GM12878 (cell line): Measurements from ENCODE around the gene SFN. TPM values are rescaled to one million over a fixed set of nuclear protein-coding genes. Genes with fewer than 3 reads are reported as not detected.

Experiments
- ATF2 ChIP-seq: IDR thresholded peaks from 2 replicates; pipeline ENCODE4 v1.6.1; 2012; ENCODE audit warnings: low read length, inconsistent platforms
- E2F8 ChIP-seq: fragments of 450-650 bp; IDR thresholded peaks from 2 replicates; pipeline ENCODE4 v1.6.1; 2018; ENCODE audit warnings: mild to moderate bottlenecking, low read depth, moderate library complexity; ENCODE audit not compliant: partially characterized antibody
- FOXM1 ChIP-seq: IDR thresholded peaks from 2 replicates; pipeline ENCODE4 v1.6.1; 2012; ENCODE audit warnings: low read depth, mild to moderate bottlenecking, inconsistent platforms, low read length, moderate library complexity
- IRF4 ChIP-seq: IDR thresholded peaks from 2 replicates; pipeline ENCODE4 v1.6.1; 2011; ENCODE audit warnings: low read depth, low read length
- KDM1A ChIP-seq: fragments of 200-600 bp; sonication (generic); IDR thresholded peaks from 2 replicates; pipeline ENCODE4 v1.6.1; 2016; ENCODE audit warnings: borderline replicate concordance
- KLF5 ChIP-seq: fragments of 450-650 bp; IDR thresholded peaks from 2 replicates; pipeline ENCODE4 v1.6.1; 2014; ENCODE audit warnings: mild to moderate bottlenecking; ENCODE audit not compliant: partially characterized antibody
- MLLT1 ChIP-seq: fragments of 450-650 bp; IDR thresholded peaks from 2 replicates; pipeline ENCODE4 v1.6.1; 2016; ENCODE audit warnings: mild to moderate bottlenecking
- PRDM15 ChIP-seq: fragments of 450-650 bp; formaldehyde crosslinking; IDR thresholded peaks from 2 replicates; pipeline ENCODE4 v1.4.0; 2020; ENCODE audit warnings: mild to moderate bottlenecking, moderate library complexity
- RUNX3 ChIP-seq: IDR thresholded peaks from 2 replicates; pipeline ENCODE4 v1.6.1; 2012; ENCODE audit warnings: low read length, inconsistent platforms
- SMAD5 ChIP-seq: IDR thresholded peaks from 2 replicates; pipeline ENCODE4 v1.6.1; 2016; ENCODE audit warnings: antibody characterized with exemption, low read depth
- SREBF2 ChIP-seq: IDR thresholded peaks from 2 replicates; pipeline ENCODE4 v1.6.1; 2012; ENCODE audit warnings: mild to moderate bottlenecking, low read length
- STAT1 ChIP-seq: fragments of 450-650 bp; conservative IDR thresholded peaks from 2 replicates; pipeline ENCODE4 v1.6.1; 2014; ENCODE audit warnings: antibody characterized with exemption, mild to moderate bottlenecking
- USF1 ChIP-seq: IDR thresholded peaks from 2 replicates; pipeline ENCODE4 v1.6.1; 2011; ENCODE audit warnings: borderline replicate concordance, low read depth, mild to moderate bottlenecking, moderate library complexity, mixed read lengths, low read length; ENCODE audit not compliant: insufficient read depth; ENCODE audit errors: extremely low read length
- WRNIP1 ChIP-seq: IDR thresholded peaks from 2 replicates; pipeline ENCODE4 v1.6.1; 2011; ENCODE audit warnings: low read depth, low read length, improper control_type of control experiment, borderline replicate concordance
- ZNF217 ChIP-seq: fragments of 450-650 bp; IDR thresholded peaks from 2 replicates; pipeline ENCODE4 v1.6.1; 2017; ENCODE audit warnings: antibody characterized with exemption, mild to moderate bottlenecking
- ZNF24 ChIP-seq: fragments of 450-650 bp; IDR thresholded peaks from 2 replicates; pipeline ENCODE4 v1.6.1; 2017; ENCODE audit warnings: antibody characterized with exemption, mild to moderate bottlenecking
- ZNF274 ChIP-seq: IDR thresholded peaks from one replicate; pipeline ENCODE4 v1.8.0; 2011; ENCODE audit not compliant: insufficient read length, insufficient read depth
- polyA plus RNA-seq, 11 experiments: library from polyadenylated mRNA; depleted of rRNA in 4 of 11; unstranded in 6 of 11; stranded (reverse) in 5 of 11; fragments of >200 nt; fragmentation: Nextera tagmentation in 4 of 11; fragmentation: Illumina TruSeq in 1 of 11; extraction: Ambion mirVana in 4 of 11; extraction: Trizol in 1 of 11; gene quantifications; 1 replicate in 1 of 11; 2 replicates in 10 of 11; pipeline versions ENCODE4 v1.2.1 to v1.2.3, GENCODE V29; 2011 to 2016; ENCODE audit warnings: inconsistent platforms in 2 of 11, missing spikeins in 2 of 11, low read depth in 1 of 11
- total RNA-seq, 4 experiments: library from RNA; depleted of rRNA in 3 of 4; stranded (reverse); fragments of >200 nt in 3 of 4; fragmentation: Illumina TruSeq in 1 of 4; extraction: Trizol in 1 of 4; gene quantifications; 2 replicates each; pipeline versions ENCODE4 v1.2.1 to v1.2.3, GENCODE V29; 2013 to 2021

SFN gene
- total and polyA plus RNA-seq, 10 of the 15 experiments (the other 5 are each of a cell fraction or from before 2014, with no cell fraction given) = 0.19 to 2.9 (median 1.0) TPM

- peak; percentile 67 for TF ChIP-seq E2F8
- TF ChIP-seq STAT1 = no peak
- TF ChIP-seq ZNF274 = no peak
- no peak; the same call in 1 of the 2 replicates for TF ChIP-seq RUNX3
- TF ChIP-seq MLLT1 = no peak
- no peak for TF ChIP-seq ATF2
- no peak for TF ChIP-seq SMAD5
- TF ChIP-seq KLF5 = no peak
- no peak for TF ChIP-seq IRF4
- TF ChIP-seq WRNIP1 = no peak
- no peak for TF ChIP-seq FOXM1
- TF ChIP-seq ZNF24 = no peak
- TF ChIP-seq ZNF217 = no peak
- no peak for TF ChIP-seq PRDM15 (CRISPR knock-in tag)
- no peak for TF ChIP-seq KDM1A
- no peak for TF ChIP-seq SREBF2
- no peak for TF ChIP-seq USF1
Measured at GRCh38 chr1:26889551-26890466, 26.9 kb downstream of the SFN start, which contains the start of gene GPN2 (continued).
